CD4-positive, alpha-beta T cell treated with Interleukin-6 for 4 hours (primary cell): Measurements from ENCODE around the gene STARD13.
"Not testable (repeated sequence)": the region's sequence is repeated elsewhere in the genome, so short reads cannot be mapped to it uniquely, and the experiment has no call there.

ENCODE experiments used
- DNase-seq: peaks from one replicate; pipeline ENCODE4 v3.0.0-alpha.2; 2020; ENCODE audit warnings: mixed read lengths

Gene STARD13

DNA sequence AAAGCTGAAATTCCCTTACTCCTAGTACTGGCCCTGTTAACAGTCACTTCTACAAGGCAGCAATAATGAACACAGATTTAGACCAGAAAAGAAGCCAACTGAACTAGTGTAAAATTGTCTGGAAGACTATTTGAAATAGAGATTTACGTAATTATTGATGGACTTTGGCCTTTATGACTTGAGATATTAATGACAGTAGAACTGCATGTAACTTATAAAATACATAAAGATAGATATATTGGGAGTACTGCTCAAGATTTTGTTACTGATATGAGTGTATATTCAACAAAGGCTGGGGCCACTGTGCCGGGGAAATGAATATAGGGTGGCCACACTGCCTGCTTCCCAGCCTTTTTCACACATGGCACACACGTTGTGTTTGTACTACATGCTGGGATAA lies 88.8 kb downstream of the STARD13 start:
- DNase-seq = no peak

DNA sequence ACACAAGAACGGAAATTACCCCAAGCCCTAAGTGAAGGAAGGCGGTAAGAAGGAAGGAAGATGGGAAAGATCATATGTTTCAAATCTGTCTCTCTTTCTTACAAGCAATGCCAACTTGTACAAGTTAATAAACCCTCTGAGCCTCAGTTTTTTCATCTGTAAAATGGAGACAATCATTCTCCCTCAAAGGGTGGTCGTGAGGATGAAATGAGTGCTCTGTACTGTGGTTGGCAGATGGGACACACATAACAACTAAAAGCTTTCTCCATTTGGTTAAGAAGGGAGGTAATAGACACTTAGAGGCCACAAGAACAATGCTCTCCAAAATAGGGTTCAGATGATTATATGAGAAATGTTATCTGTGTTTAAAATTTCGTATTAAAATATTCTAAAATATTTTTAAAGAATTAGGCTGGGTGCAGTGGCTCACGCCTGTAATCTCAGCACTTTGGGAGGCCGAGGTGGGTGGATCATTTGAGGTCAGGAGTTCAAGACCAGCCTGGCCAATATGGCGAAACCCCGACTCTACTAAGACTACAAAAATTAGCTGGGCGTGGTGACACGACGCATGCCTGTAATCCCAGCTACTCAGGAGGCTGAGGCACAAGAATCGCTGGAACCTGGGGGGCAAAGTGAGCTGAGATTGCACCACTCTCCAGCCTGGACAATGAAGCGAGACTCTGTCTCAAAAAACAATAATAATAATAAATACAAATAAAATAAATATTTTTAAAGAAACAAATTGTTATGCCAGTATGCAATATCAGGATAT lies 89.7 kb downstream of the STARD13 start:
- no peak for DNase-seq

DNA sequence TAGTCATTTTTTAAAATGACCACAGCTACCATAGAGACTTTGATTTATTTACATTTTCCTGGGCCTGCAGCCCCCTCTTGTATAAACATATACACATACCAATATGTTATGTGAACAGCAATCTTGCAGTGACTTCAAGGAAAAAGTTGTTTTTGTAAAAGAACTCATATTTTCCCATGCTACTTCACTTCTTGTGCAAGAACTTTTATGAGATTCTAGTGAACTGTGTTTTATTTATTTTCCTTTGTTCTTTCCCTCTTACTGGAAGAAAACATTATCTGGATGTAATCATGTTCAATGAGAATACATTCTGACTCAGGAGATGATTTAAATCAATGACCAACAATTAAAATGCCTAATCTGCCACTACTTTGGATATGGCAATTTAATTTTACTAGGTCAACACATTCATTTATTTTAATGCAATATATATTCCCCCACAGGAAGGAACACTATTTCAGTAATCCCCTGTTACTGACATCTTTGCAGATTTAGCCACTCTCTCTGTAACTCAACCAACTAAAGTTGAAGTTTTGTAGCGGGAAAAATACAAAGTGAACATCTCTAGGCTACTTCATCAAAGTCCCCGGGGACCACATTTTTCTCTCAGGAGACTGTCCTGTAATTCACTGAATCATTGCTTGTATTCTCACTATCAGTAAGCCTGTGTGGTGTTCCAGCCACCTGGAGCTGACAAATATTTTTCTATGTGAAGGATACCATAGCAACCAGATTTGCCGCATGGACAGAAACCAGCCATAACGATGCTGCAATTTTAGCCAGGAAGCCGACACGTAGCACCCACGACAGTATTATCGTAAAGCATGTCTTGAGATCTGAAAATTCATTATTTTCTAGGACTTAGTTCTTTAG lies 90.5 kb downstream of the STARD13 start:
- DNase-seq = no peak

GRCh38 chr13:33193428-33193974 lies 92.1 kb downstream of the STARD13 start:
- no peak for DNase-seq

- DNase-seq = no peak
These were observed 93.9 kb downstream of the STARD13 start for GRCh38 chr13:33191425-33192210.

- DNase-seq = no peak
These were observed 96.1 kb downstream of the STARD13 start for GRCh38 chr13:33189470-33189869.

GRCh38 chr13:33188093-33188882 lies 97.3 kb downstream of the STARD13 start:
- no peak for DNase-seq

DNA sequence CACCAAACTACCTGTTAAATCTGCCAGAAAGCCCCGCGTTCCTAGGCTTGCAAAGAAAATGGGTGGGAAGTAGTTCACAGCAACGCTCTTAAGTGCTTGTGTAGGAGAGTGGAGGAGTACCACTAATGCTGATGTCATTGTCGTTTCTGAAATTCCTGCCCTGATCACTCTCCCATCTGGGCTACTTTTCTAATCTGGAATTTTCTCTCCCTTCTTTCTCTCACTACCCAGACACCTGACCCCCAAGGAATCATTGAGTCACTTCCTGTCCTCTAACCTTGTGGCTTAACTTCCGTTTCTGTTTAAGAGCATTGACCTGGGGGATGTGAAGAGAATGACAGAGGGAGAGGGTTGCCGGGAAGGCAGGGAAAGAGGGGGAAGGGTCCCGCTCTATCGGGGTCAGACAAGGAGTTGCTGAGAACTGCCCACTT lies 98.7 kb downstream of the STARD13 start:
- no peak for DNase-seq

GRCh38 chr13:33185853-33186252 lies 99.7 kb downstream of the STARD13 start:
- DNase-seq = no peak

DNA sequence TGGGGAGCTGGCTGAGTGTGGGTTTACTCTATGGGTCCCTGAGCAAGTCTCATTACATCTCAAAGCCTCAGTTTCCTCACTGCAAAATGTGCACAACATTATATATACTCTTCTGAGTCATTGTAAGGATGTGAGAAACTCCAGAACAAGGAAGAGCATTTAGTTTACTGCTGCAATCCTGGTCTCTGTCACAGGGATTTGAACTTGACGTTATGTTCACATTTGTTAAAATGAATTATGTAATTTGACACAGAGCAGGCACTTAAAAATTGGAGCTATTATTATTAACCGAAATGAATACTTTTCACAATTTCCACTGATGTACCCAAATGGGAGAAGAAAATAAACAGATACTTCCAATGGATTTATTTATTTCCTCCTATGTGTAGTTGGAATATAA lies 101.0 kb downstream of the STARD13 start:
- DNase-seq = no peak

DNA sequence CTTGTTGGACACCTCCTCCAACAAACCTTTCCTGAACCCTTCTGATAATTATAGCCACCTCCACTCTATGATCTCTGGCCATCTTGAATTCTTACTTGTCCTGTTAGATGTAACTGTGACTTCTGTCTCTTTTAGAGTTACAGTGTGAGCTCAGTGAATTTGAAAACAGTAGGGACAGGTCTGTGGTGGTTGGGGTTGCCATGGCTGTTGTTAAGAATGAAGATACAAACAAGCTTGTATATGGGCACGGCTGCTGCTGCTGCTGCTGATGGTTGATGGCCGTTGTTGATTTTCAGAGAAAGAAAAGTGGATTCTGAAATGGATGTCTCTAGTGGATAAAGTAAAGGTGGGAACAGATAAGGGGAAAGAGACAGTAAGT lies 101.5 kb downstream of the STARD13 start:
- DNase-seq = no peak

DNA sequence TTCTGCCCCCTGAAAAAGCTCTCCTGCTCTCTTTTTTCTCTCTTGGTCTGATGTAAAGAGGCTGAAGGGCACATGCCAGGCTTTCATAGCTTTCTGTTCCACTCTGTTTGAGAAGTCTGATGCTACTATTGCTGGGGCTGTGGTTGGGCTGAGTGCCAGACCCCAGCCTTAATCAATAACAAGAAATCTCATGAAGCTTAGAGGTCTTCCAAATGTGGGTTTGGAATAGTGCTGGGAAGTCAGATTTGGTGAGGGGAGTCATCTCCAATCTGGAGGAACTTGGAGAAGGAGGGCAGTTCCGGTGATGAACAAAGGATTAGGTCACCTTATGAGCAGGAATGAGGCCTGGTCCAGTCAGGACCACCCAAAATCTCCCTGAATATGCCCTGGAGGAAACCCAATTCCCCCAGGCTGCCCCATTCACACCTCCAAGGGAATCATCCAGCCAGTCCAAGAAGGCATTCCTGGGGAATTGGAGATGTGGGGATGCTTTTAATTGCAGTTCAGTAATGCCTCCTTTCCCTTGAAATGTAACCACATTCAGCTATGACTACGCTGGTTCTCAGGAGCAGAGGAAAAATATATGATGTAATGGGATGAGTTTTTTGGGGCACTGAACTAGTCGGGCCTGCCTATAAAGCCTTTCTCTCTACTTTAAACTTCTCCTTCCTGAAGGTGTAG lies 102.0 kb downstream of the STARD13 start:
- DNase-seq = no peak

DNA sequence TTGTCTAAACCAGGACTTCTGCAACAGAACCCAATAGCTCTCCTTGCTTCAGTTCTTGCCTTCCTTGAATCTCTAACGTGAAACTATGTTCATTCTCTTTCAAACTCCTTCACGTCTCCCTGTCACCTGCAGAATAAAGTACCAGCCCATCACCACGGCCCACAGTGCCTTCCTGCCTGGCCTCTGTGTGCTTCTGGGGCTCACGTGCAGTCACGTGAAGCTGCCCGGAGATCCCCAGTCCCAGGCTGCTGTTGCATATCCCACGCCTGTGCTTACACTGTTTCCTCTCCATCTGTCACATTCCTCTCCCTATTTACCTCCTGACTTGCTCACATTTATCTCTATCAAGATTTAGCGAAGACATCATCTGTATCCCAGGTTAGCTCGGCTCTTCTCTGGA lies 102.8 kb downstream of the STARD13 start:
- DNase-seq = no peak

DNA sequence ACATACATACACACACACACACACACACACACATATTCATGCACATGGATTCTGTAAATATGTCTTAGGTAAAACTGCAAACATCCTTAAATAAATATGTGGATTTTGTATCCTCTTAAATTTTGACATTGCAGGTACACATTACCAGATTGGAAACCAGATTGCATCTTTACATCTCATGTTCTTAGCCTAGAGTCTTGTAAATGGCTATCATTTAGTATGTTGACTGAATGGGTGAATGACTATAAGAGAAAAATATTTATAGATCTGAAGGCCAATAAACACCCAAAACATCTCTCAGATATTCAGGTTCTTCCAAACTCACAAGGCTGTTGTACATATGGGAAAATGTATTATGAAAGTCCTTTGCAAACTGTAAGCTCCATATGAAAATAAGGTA lies 104.3 kb downstream of the STARD13 start:
- no peak for DNase-seq

- no peak for DNase-seq
These were observed 105.3 kb downstream of the STARD13 start for GRCh38 chr13:33180122-33180804.

GRCh38 chr13:33179463-33179862 lies 106.1 kb downstream of the STARD13 start:
- no peak for DNase-seq

GRCh38 chr13:33178209-33178840 lies 107.2 kb downstream of the STARD13 start:
- DNase-seq = no peak

DNA sequence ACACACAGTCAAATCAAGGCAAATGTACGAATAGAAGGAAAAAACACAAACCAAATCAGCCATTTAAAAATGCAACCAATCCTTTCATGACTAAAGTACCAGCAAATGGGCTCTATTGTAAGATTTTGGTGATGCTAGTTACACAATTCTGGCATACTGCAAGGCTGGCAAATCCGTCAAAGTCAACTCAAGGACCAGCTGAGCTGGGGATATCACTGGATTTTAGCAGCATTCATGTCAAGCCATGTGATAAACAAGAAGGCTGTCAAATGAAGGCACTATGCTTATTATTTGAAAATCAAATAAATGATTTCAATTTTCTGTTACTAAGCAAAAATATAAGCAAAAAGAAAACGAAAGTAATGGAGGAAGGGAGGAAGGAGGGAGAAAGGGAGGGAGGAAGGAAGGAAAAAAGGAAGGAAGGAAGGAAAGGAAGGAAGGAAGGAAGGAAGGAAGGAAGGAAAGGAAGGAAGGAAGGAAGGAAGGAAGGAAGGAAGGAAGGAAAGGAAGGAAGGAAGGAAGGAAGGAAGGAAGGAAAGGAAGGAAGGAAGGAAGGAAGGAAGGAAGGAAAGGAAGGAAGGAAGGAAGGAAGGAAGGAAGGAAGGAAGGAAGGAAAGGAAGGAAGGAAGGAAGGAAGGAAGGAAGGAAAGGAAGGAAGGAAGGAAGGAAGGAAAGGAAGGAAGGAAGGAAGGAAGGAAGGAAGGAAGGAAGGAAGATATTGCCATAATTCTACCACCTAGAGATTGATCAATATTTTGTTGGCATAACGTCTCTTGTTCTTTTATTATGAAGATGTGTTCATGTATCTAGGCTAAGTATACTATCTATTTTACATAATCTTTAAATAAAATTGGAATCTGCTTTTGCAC lies 108.0 kb downstream of the STARD13 start:
- not testable (repeated sequence) for DNase-seq

GRCh38 chr13:33176526-33176925 lies 109.0 kb downstream of the STARD13 start:
- no peak for DNase-seq
